H1 (cell line): ENCODE results near the gene PIM1. TPM values are rescaled to one million over a fixed set of nuclear protein-coding genes. Genes with fewer than 3 reads are reported as not detected.

ENCODE experiments used
- CHD1 ChIP-seq: IDR thresholded peaks from 2 replicates; pipeline ENCODE4 v1.6.1; 2012; ENCODE audit warnings: low read depth, low read length, improper control_type of control experiment
- KDM5A ChIP-seq: fragments of 200-600 bp; IDR thresholded peaks from 2 replicates; pipeline ENCODE4 v1.7.1; 2012; ENCODE audit warnings: mild to moderate bottlenecking, low read length, inconsistent platforms, mixed read lengths
- TAF1 ChIP-seq: IDR thresholded peaks from 2 replicates; pipeline ENCODE4 v1.6.1; 2011; ENCODE audit warnings: mild to moderate bottlenecking, low read depth, low read length
- polyA plus RNA-seq, 7 experiments: library from polyadenylated mRNA; depleted of rRNA in 3 of 7; stranded (reverse) in 5 of 7; unstranded in 2 of 7; fragments of >200 nt in 5 of 7; fragments of 200-250 nt in 2 of 7; gene quantifications; 1 replicate in 5 of 7; 2 replicates in 1 of 7; 4 replicates in 1 of 7; pipeline versions ENCODE4 v1.2.1 to v1.2.3, GENCODE V29; 2011 to 2013; ENCODE audit warnings: missing spikeins in 2 of 7, mixed read lengths in 2 of 7
- total RNA-seq: library from RNA; stranded (reverse); fragmentation: NEBNext Ultra II Directional; extraction: Animal tissue kit (Norgen Biotek cat#: 25700); gene quantifications from 2 replicates; pipeline ENCODE4 v1.2.1, GENCODE V29; 2021
- TF ChIP-seq, protein P1 (sequence below): IDR thresholded peaks from 2 replicates; pipeline ENCODE4 v1.6.1; 2012; ENCODE audit warnings: low read length, inconsistent platforms

Gene PIM1
- total and polyA plus RNA-seq, 2 of the 8 experiments (the other 6 are each of a cell fraction or from before 2014, with no cell fraction given), result 25.5 to 94.9 TPM

- TF ChIP-seq, protein P1, sequence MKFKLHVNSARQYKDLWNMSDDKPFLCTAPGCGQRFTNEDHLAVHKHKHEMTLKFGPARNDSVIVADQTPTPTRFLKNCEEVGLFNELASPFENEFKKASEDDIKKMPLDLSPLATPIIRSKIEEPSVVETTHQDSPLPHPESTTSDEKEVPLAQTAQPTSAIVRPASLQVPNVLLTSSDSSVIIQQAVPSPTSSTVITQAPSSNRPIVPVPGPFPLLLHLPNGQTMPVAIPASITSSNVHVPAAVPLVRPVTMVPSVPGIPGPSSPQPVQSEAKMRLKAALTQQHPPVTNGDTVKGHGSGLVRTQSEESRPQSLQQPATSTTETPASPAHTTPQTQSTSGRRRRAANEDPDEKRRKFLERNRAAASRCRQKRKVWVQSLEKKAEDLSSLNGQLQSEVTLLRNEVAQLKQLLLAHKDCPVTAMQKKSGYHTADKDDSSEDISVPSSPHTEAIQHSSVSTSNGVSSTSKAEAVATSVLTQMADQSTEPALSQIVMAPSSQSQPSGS, result no peak
- TF ChIP-seq KDM5A (no peak), CHD1 (no peak), TAF1 (no peak)
These were observed 19.6 kb upstream of the PIM1 start (continued) for GRCh38 chr6:37150314-37150713.
